ENCODE results near the gene PANK4. TPM values are rescaled to one million over a fixed set of nuclear protein-coding genes. Genes with fewer than 3 reads are reported as not detected.
A peak's percentile ranks its signal among the peaks of the same experiment; 100 is the strongest.

PANK4 gene
- total and polyA plus RNA-seq, 8 donors = 23.2 to 30.9 (median 28.1) TPM

- DNase-seq = peak in 1 of 4 donors; percentile 60
- no peaks in the 10 kb centered on the region for H3K9me3 ChIP-seq
- H3K27ac ChIP-seq = no peak overlapping the region
- peaks cover 6 to 37% of the 10 kb centered on the region in 2 donors for H3K4me1 ChIP-seq
- intact Hi-C loops (cut with DNase I) = no loop called here
- no peaks in the 10 kb centered on the region for H3K27me3 ChIP-seq
- no peak for TF ChIP-seq CTCF (IDR thresholded peaks at IDR 0.05)
- H3K4me3 ChIP-seq = no peak overlapping the region
- H3K36me3 ChIP-seq = peaks cover 0 to 66% of the 10 kb centered on the region in 2 donors
- no peak for ATAC-seq
Observed at GRCh38 chr1:2561446-2561845, 35.0 kb upstream of the PANK4 start.

- intact Hi-C loops (cut with DNase I) = no loop called here
- no peak for DNase-seq
- Histone ChIP-seq H3K9me3 (no peaks in the 10 kb centered on the region), H3K36me3 (peaks cover 0 to 66% of the 10 kb centered on the region in 2 donors), H3K4me1 (peaks cover 10 to 41% of the 10 kb centered on the region in 2 donors), H3K4me3 (no peak overlapping the region), H3K27ac (no peak overlapping the region), H3K27me3 (no peaks in the 10 kb centered on the region)
- ATAC-seq = no peak
- TF ChIP-seq CTCF (IDR thresholded peaks at IDR 0.05) = no peak
Observed at GRCh38 chr1:2560299-2561073, 34.1 kb upstream of the PANK4 start.

- ATAC-seq (no peak), DNase-seq (peak in 1 of 4 donors; percentile 80)
- Histone ChIP-seq H3K9me3 (no peaks in the 10 kb centered on the region), H3K36me3 (peaks cover 0 to 66% of the 10 kb centered on the region in 2 donors), H3K27ac (no peak overlapping the region), H3K4me3 (no peak overlapping the region), H3K27me3 (no peaks in the 10 kb centered on the region), H3K4me1 (peaks cover 12 to 49% of the 10 kb centered on the region in 2 donors)
- intact Hi-C loops (cut with DNase I) = no loop called here
- no peak for TF ChIP-seq CTCF (IDR thresholded peaks at IDR 0.05)
Observed at GRCh38 chr1:2559509-2560298, 33.3 kb upstream of the PANK4 start.

GRCh38 chr1:2558861-2559260, 32.5 kb upstream of the PANK4 start:
- ATAC-seq (no peak), DNase-seq (peak in 1 of 4 donors; percentile 69)
- no peak for TF ChIP-seq CTCF (IDR thresholded peaks at IDR 0.05)
- Histone ChIP-seq H3K27ac (no peak overlapping the region), H3K4me3 (no peak overlapping the region), H3K36me3 (peaks cover 0 to 63% of the 10 kb centered on the region in 2 donors), H3K9me3 (no peaks in the 10 kb centered on the region), H3K27me3 (no peaks in the 10 kb centered on the region), H3K4me1 (peaks cover 12 to 58% of the 10 kb centered on the region in 2 donors)
- intact Hi-C loops (cut with DNase I) = no loop called here

GRCh38 chr1:2558420-2558819, 32.0 kb upstream of the PANK4 start:
- no peaks in the 10 kb centered on the region for H3K9me3 ChIP-seq
- H3K27me3 ChIP-seq = no peaks in the 10 kb centered on the region
- peaks cover 12 to 59% of the 10 kb centered on the region in 2 donors for H3K4me1 ChIP-seq
- H3K36me3 ChIP-seq = peaks cover 0 to 59% of the 10 kb centered on the region in 2 donors
- no peak overlapping the region for H3K27ac ChIP-seq
- H3K4me3 ChIP-seq = peak overlapping the region in 1 of 2 donors; percentile 77
- intact Hi-C loops (cut with DNase I) = no loop called here
- no peak for ATAC-seq
- TF ChIP-seq CTCF (IDR thresholded peaks at IDR 0.05) = no peak
- peak in 1 of 4 donors; percentile 73 for DNase-seq
